ENCODE data around the gene BCAP31.
"Not testable (repeated sequence)": the region's sequence is repeated elsewhere in the genome, so short reads cannot be mapped to it uniquely, and the experiment has no call there.

Gene BCAP31

DNA sequence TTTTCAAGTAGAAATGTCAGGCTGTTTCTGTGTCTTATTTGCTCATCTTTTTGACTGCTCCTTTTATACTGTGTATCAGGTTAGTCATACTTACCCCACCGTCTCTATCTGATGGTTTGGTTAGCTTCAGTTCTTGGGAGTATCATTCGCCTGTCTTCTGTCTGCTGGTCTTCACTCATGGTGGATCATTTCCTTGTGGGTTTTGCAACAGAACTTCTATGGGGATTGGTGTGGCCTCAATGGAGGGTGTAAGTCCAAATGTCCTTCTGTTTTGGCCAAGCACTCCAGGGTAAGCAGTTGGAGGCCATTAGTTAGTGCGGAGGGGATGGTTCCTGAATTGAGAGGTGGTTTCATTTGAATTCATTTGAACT lies 7.6 kb upstream of the BCAP31 start:
- Histone ChIP-seq H3K36me3 (ENCODE audit: control insufficient read depth, insufficient read depth, low read length) (peaks cover 12% of the 10 kb centered on the region), H3K4me3 (ENCODE audit: extremely low read depth, insufficient read depth, low read length, poor library complexity, severe bottlenecking) (no peak overlapping the region), H3K27ac (ENCODE audit: low read depth, low read length, severe bottlenecking) (no peak overlapping the region), H3K9me3 (ENCODE audit: control insufficient read depth, low read length) (peaks cover 11% of the 10 kb centered on the region), H3K4me1 (ENCODE audit: control insufficient read depth, insufficient read depth, low read length, poor library complexity, severe bottlenecking) (peaks cover 12% of the 10 kb centered on the region)
- WGBS, 2 experiments (ENCODE audit: insufficient coverage in 2 of 2), result 100% methylated on average over 1 of the region's 3 CpGs; no CpG with 5 or more reads in 1 of the 2 experiments

DNA sequence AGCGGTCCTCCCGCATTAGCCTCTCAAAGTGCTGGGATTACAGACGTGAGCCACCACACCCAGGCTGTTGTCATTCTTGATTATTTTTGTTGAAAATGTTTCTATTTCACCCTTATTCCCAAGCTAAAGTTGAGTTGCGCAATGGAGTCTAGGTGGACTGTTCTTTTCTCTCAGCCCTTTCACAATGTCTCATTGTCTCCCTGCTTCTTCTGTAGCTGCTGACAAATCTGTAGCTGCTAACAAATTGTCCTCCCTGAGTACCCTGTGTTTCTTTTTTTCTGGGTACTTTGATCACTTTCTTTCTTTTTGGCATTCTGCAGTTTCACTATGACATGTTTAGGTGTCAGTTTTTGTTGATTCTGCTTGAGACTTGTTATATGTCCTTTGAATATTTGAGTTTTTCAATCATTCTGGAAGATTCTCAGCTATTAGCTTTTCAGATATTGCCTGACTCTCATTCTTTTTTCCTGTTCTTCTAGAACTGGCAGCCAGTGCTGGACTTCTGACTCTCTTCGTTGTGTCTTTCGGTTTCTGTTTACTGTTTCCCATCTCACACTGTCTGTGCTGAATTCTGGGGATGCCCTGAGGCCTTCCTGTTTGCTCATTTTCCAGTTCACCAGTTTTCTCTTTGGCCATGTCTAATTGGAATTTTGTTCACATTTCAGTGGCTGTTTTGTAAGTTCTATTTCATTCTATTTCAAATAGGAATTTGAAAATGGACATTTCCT lies 7.1 kb upstream of the BCAP31 start:
- 100% methylated on average over 3 of the region's 6 CpGs; no CpG with 5 or more reads in 1 of the 2 experiments for WGBS, 2 experiments (ENCODE audit: insufficient coverage in 2 of 2)
- no peak overlapping the region for H3K27ac ChIP-seq (ENCODE audit: low read depth, low read length, severe bottlenecking)
- peaks cover 11% of the 10 kb centered on the region for H3K9me3 ChIP-seq (ENCODE audit: control insufficient read depth, low read length)
- H3K4me3 ChIP-seq (ENCODE audit: extremely low read depth, insufficient read depth, low read length, poor library complexity, severe bottlenecking), result no peak overlapping the region
- peaks cover 13% of the 10 kb centered on the region for H3K4me1 ChIP-seq (ENCODE audit: control insufficient read depth, insufficient read depth, low read length, poor library complexity, severe bottlenecking)
- peaks cover 12% of the 10 kb centered on the region for H3K36me3 ChIP-seq (ENCODE audit: control insufficient read depth, insufficient read depth, low read length)

DNA sequence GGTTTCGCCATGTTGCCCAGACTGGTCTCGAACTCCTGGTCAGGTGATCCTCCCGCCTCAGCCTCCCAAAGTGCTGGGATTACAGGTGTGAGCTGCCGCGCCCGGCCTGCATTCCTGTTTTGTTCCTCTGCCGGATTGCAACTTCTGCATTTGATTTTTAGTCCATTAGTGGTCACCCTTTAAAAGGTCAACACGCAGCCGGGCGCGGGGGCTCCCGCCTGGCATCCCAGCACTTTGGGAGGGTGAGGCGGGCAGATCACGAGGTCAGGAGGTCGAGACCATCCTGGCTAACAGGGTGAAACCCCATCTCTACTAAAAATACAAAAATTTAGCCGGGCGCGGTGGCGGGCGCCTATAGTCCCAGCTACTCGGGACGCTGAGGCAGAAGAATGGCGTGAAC lies 5.9 kb upstream of the BCAP31 start:
- not testable (repeated sequence) for H3K4me3 ChIP-seq (ENCODE audit: extremely low read depth, insufficient read depth, low read length, poor library complexity, severe bottlenecking); H3K27ac ChIP-seq (ENCODE audit: low read depth, low read length, severe bottlenecking)
- H3K36me3 ChIP-seq (ENCODE audit: control insufficient read depth, insufficient read depth, low read length), result peaks cover 12% of the 10 kb centered on the region
- H3K9me3 ChIP-seq (ENCODE audit: control insufficient read depth, low read length), result peaks cover 11% of the 10 kb centered on the region
- peaks cover 21% of the 10 kb centered on the region for H3K4me1 ChIP-seq (ENCODE audit: control insufficient read depth, insufficient read depth, low read length, poor library complexity, severe bottlenecking)
- WGBS, 2 experiments (ENCODE audit: insufficient coverage in 2 of 2), result 95% methylated on average over 10 of the region's 23 CpGs; no CpG with 5 or more reads in 1 of the 2 experiments

DNA sequence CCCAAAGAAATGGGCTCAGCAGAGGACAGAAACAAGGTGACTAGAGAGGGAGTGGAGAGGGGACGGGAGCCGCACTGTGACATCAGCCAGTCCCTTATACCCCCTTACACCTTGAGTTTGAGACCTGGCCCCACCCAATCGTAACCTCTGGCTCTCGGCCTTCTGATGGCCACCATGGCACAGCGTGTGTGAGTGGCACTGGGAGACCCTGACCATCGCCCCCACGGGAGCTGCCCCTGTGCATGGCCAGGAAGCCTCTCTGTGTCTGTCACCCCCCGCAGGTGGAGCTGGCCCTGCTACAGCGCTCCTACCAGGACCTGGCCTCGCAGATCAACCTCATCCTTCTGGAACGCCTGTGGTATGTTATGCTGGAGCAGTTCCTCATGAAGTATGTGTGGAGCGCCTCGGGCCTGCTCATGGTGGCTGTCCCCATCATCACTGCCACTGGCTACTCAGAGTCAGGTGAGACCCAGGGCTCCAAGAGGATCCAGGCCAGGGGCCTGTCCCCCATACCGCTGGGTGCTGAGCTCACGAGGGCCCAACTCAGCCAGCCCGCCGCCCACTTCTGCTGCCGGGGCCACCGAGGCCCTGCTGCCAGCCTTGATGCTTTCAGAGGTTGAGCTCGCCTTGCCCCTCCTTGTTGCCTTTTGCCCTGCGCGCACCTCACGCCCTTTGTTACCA lies 4.9 kb upstream of the BCAP31 start:
- 92% methylated on average over 7 to 13 of the region's 23 CpGs for WGBS, 2 experiments (ENCODE audit: insufficient coverage in 2 of 2)
- Histone ChIP-seq H3K36me3 (ENCODE audit: control insufficient read depth, insufficient read depth, low read length) (peaks cover 12% of the 10 kb centered on the region), H3K4me3 (ENCODE audit: extremely low read depth, insufficient read depth, low read length, poor library complexity, severe bottlenecking) (no peak overlapping the region), H3K9me3 (ENCODE audit: control insufficient read depth, low read length) (peaks cover 11% of the 10 kb centered on the region), H3K4me1 (ENCODE audit: control insufficient read depth, insufficient read depth, low read length, poor library complexity, severe bottlenecking) (peaks cover 21% of the 10 kb centered on the region), H3K27ac (ENCODE audit: low read depth, low read length, severe bottlenecking) (no peak overlapping the region)

DNA sequence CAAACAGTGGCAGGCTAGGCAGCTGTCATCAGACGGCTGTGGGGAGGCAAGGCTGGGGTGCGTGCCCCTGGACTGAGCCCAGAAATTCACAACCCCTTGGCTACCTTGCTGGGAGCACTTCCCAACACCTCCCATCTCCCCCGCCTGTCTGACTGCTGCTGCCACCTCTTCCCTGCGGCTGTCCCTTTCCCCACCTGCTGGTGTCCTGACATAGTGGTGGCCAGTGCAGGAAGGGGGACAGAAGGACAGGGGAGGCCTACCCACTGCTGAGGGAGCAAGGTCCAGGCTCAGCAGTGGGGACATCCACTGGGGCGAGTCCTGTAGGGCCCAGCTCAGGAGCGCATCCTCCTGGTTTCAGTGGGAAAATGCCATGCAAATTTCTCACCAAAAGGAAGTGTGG lies 3.9 kb upstream of the BCAP31 start:
- Histone ChIP-seq H3K9me3 (ENCODE audit: control insufficient read depth, low read length) (peaks cover 11% of the 10 kb centered on the region), H3K4me3 (ENCODE audit: extremely low read depth, insufficient read depth, low read length, poor library complexity, severe bottlenecking) (no peak overlapping the region), H3K27ac (ENCODE audit: low read depth, low read length, severe bottlenecking) (no peak overlapping the region), H3K36me3 (ENCODE audit: control insufficient read depth, insufficient read depth, low read length) (peaks cover 12% of the 10 kb centered on the region), H3K4me1 (ENCODE audit: control insufficient read depth, insufficient read depth, low read length, poor library complexity, severe bottlenecking) (peaks cover 21% of the 10 kb centered on the region)
- WGBS, 2 experiments (ENCODE audit: insufficient coverage in 2 of 2), result 100% methylated on average over 2 of the region's 6 CpGs; no CpG with 5 or more reads in 1 of the 2 experiments

DNA sequence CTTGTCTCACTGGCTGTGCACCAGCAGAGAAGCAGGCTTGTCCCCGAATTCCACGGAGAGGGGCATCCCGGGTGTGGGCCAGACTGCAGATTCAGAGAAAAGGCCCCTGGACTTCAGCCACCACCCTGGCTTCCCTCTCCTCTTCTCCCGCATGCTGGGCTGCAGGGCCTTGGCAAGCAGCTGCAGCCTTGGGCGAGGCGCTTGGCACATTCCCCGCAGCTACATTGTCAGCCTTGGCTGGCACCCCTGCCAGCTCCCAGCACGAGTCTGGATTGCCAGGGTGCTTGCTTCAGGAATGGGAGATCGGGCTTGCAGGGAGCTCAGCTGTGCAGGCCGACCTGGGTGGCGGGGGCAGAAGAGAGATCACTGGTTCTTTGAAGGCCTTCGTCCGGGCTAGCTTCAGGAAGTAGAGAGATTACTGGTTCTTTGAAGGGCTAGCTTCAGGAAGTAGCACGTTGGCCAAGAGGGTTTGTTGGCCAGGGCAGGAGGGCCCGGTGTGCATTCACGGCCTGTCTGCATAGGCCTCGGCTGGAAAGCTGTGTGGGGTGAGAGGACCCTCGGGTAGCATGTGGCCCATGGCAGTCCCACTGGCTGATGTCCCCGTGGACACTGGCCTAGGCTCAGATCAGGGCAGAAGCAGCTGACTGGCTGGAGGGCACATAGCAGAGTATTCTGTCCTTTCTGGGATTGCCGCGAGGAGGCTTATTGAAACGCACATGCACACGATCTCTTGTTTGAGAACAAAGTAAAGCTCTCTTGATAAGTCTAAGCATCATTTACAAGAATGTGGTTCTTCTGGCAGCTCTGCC lies 3.1 kb upstream of the BCAP31 start:
- Histone ChIP-seq H3K36me3 (ENCODE audit: control insufficient read depth, insufficient read depth, low read length) (peaks cover 18% of the 10 kb centered on the region), H3K9me3 (ENCODE audit: control insufficient read depth, low read length) (peaks cover 11% of the 10 kb centered on the region), H3K4me1 (ENCODE audit: control insufficient read depth, insufficient read depth, low read length, poor library complexity, severe bottlenecking) (peaks cover 21% of the 10 kb centered on the region), H3K27ac (ENCODE audit: low read depth, low read length, severe bottlenecking) (peak overlapping the region; percentile 86), H3K4me3 (ENCODE audit: extremely low read depth, insufficient read depth, low read length, poor library complexity, severe bottlenecking) (no peak overlapping the region)
- 67 to 70% methylated on average over 1 to 8 of the region's 23 CpGs for WGBS, 2 experiments (ENCODE audit: insufficient coverage in 2 of 2)

DNA sequence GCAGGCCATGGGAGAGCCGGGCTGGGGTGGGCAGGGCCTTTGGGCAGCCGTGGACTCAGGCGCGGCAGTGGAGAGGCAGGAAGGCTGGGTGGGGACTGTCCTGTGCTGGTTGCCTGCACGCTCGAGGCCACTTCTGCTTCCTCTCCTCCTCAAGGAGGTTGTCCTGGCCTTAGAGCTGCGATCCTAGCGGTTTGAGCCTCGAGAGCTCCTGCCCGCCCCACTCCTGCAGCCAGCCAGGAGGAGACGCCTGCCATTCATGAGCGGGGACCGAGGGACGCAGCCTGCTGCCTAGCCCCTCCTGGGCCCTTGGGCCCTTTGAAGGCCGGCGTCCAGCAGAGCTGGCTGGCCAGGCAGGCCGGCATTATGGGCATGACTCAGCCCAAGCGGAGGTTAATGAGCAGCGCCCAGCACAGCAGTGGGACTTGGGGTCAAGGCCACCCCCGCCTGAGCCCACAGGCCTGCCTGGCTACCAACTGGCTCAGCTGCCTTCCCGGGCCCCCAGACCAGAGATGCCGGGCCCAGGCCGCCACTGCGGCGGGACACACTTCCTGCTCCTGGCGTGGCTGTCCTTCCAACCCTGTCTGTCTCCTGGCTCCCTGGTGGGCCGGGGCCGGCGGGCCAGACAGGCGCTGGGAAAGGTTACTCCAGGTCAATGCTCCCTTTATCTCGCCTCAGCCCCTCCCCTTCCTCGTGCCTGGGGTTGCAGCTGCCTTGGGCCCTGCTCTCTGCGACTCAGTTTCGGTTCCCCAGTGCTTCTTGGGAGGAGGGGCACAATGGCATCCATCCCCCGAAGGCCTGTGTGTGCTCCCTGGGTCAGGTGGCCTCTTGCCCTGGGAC lies 2.3 kb upstream of the BCAP31 start:
- H3K4me3 ChIP-seq (ENCODE audit: extremely low read depth, insufficient read depth, low read length, poor library complexity, severe bottlenecking), result no peak overlapping the region
- peak overlapping the region; percentile 86 for H3K27ac ChIP-seq (ENCODE audit: low read depth, low read length, severe bottlenecking)
- H3K36me3 ChIP-seq (ENCODE audit: control insufficient read depth, insufficient read depth, low read length), result peaks cover 23% of the 10 kb centered on the region
- H3K9me3 ChIP-seq (ENCODE audit: control insufficient read depth, low read length), result peaks cover 4% of the 10 kb centered on the region
- WGBS, 2 experiments (ENCODE audit: insufficient coverage in 2 of 2), result 21 to 37% methylated on average over 8 to 18 of the region's 35 CpGs
- peaks cover 21% of the 10 kb centered on the region for H3K4me1 ChIP-seq (ENCODE audit: control insufficient read depth, insufficient read depth, low read length, poor library complexity, severe bottlenecking)

DNA sequence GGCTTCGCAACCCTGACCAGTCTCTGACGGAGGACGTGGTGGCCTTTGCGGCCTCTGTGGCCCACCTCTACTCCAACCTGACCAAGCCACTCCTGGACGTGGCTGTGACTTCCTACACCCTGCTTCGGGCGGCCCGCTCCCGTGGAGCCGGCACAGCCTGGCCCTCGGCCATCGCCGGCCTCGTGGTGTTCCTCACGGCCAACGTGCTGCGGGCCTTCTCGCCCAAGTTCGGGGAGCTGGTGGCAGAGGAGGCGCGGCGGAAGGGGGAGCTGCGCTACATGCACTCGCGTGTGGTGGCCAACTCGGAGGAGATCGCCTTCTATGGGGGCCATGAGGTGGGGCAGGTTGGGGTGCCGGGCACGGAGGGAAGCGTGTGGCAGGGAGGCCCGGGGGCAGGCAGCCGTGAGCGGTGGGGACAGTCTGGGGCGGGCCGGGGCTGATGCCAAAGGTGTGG lies 1.7 kb upstream of the BCAP31 start:
- 93 to 94% methylated on average over 20 to 29 of the region's 35 CpGs for WGBS, 2 experiments (ENCODE audit: insufficient coverage in 2 of 2)
- H3K4me3 ChIP-seq (ENCODE audit: extremely low read depth, insufficient read depth, low read length, poor library complexity, severe bottlenecking), result no peak overlapping the region
- peaks cover 21% of the 10 kb centered on the region for H3K4me1 ChIP-seq (ENCODE audit: control insufficient read depth, insufficient read depth, low read length, poor library complexity, severe bottlenecking)
- peak overlapping the region; percentile 86 for H3K27ac ChIP-seq (ENCODE audit: low read depth, low read length, severe bottlenecking)
- peaks cover 19% of the 10 kb centered on the region for H3K36me3 ChIP-seq (ENCODE audit: control insufficient read depth, insufficient read depth, low read length)
- no peaks in the 10 kb centered on the region for H3K9me3 ChIP-seq (ENCODE audit: control insufficient read depth, low read length)

DNA sequence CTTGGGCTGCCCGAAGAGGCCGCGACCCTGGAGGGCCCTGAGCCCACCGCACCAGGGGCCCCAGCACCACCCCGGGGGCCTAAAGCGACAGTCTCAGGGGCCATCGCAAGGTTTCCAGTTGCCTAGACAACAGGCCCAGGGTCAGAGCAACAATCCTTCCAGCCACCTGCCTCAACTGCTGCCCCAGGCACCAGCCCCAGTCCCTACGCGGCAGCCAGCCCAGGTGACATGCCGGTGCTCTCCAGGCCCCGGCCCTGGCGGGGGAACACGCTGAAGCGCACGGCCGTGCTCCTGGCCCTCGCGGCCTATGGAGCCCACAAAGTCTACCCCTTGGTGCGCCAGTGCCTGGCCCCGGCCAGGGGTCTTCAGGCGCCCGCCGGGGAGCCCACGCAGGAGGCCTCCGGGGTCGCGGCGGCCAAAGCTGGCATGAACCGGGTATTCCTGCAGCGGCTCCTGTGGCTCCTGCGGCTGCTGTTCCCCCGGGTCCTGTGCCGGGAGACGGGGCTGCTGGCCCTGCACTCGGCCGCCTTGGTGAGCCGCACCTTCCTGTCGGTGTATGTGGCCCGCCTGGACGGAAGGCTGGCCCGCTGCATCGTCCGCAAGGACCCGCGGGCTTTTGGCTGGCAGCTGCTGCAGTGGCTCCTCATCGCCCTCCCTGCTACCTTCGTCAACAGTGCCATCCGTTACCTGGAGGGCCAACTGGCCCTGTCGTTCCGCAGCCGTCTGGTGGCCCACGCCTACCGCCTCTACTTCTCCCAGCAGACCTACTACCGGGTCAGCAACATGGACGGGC lies 1.0 kb upstream of the BCAP31 start:
- Histone ChIP-seq H3K27ac (ENCODE audit: low read depth, low read length, severe bottlenecking) (peak overlapping the region; percentile 86), H3K36me3 (ENCODE audit: control insufficient read depth, insufficient read depth, low read length) (peaks cover 25% of the 10 kb centered on the region), H3K4me1 (ENCODE audit: control insufficient read depth, insufficient read depth, low read length, poor library complexity, severe bottlenecking) (peaks cover 21% of the 10 kb centered on the region), H3K9me3 (ENCODE audit: control insufficient read depth, low read length) (no peaks in the 10 kb centered on the region), H3K4me3 (ENCODE audit: extremely low read depth, insufficient read depth, low read length, poor library complexity, severe bottlenecking) (peak overlapping the region; percentile 63)
- 79 to 87% methylated on average over 20 to 46 of the region's 55 CpGs for WGBS, 2 experiments (ENCODE audit: insufficient coverage in 2 of 2)
